IMR-90 (cell line): Measurements from ENCODE around the gene ANO1. TPM values are rescaled to one million over a fixed set of nuclear protein-coding genes. Genes with fewer than 3 reads are reported as not detected.

Source experiments
- ATAC-seq: fragments of 200-7000 bp; cut with Tn5 transposase; 2 replicates; pipeline ENCODE4 v1.9.1; 2020; ENCODE audit warnings: low read depth, mild to moderate bottlenecking, moderate library complexity
- BruUV-seq: library from RNA; stranded (reverse); fragments of 400-500 nt; replicated peaks from 2 replicates; lab custom pipeline; 2021; lab: Mats Ljungman, UMichigan
- CTCF ChIA-PET: fragments of 300-600 bp; formaldehyde crosslinking; extraction: SDS; loops from one replicate; lab custom pipeline; 2021; ENCODE audit warnings: antibody characterized with exemption; lab: Yijun Ruan, JAX
- POLR2A ChIA-PET: fragments of 300-600 bp; sonication (Branson Sonifier 250); formaldehyde crosslinking; loops from one replicate; lab custom pipeline; 2022; ENCODE audit warnings: antibody characterized with exemption; ENCODE audit not compliant: unreplicated experiment; lab: Charles Lee
- DNase-seq: peaks from one replicate; pipeline ENCODE4 v3.0.0; 2013
- H2AFZ ChIP-seq: replicated peaks from 2 replicates; pipeline ENCODE3; 2013; ENCODE audit warnings: low read length, mild to moderate bottlenecking; ENCODE audit not compliant: poor library complexity
- H2AK5ac ChIP-seq: 2 replicates; pipeline ENCODE4 v1.6.1; 2013; ENCODE audit warnings: low read depth, low read length, inconsistent platforms
- H2AK9ac ChIP-seq: replicated peaks from 2 replicates; pipeline ENCODE3; 2013; ENCODE audit warnings: mild to moderate bottlenecking, low read depth, low read length, moderate library complexity; ENCODE audit not compliant: poor library complexity
- H2BK120ac ChIP-seq: 2 replicates; pipeline ENCODE4 v1.6.1; 2013; ENCODE audit warnings: low read depth, low read length, inconsistent platforms
- H2BK15ac ChIP-seq: 3 replicates; pipeline ENCODE4 v1.6.1; 2013; ENCODE audit warnings: low read depth, low read length, inconsistent platforms
- H2BK20ac ChIP-seq: 2 replicates; pipeline ENCODE4 v1.6.1; 2013; ENCODE audit warnings: low read depth, mild to moderate bottlenecking, inconsistent platforms, low read length, moderate library complexity
- H2BK5ac ChIP-seq: 2 replicates; pipeline ENCODE4 v1.6.1; 2013; ENCODE audit warnings: mild to moderate bottlenecking, low read depth, low read length, inconsistent platforms; ENCODE audit not compliant: poor library complexity, severe bottlenecking
- H3K14ac ChIP-seq: replicated peaks from 2 replicates; pipeline ENCODE4 v1.6.1; 2013; ENCODE audit warnings: low read depth, low read length, inconsistent platforms
- H3K18ac ChIP-seq: 2 replicates; pipeline ENCODE4 v1.6.1; 2013; ENCODE audit warnings: low read depth, low read length, control low read depth
- H3K23ac ChIP-seq: 2 replicates; pipeline ENCODE4 v1.6.1; 2013; ENCODE audit warnings: low read depth, low read length, inconsistent platforms
- H3K27ac ChIP-seq: 2 replicates; pipeline ENCODE4 v1.5.1; 2013; ENCODE audit warnings: mild to moderate bottlenecking, control low read depth, low read length; ENCODE audit not compliant: insufficient read depth
- H3K27me3 ChIP-seq: 2 replicates; pipeline ENCODE4 v1.6.1; 2013; ENCODE audit warnings: low read length; ENCODE audit not compliant: control insufficient read depth, insufficient read depth
- H3K36me3 ChIP-seq: 2 replicates; pipeline ENCODE4 v1.6.1; 2013; ENCODE audit warnings: low read length, mixed read lengths; ENCODE audit not compliant: control insufficient read depth, insufficient read depth
- H3K4ac ChIP-seq: 2 replicates; pipeline ENCODE4 v1.6.1; 2013; ENCODE audit warnings: low read depth, low read length, inconsistent platforms
- H3K4me1 ChIP-seq: 2 replicates; pipeline ENCODE4 v1.6.1; 2013; ENCODE audit warnings: low read length, mixed read lengths; ENCODE audit not compliant: control insufficient read depth, insufficient read depth
- H3K4me2 ChIP-seq: 2 replicates; pipeline ENCODE4 v1.6.1; 2013; ENCODE audit warnings: low read depth, mild to moderate bottlenecking, control low read depth, low read length, moderate library complexity
- H3K4me3 ChIP-seq: 2 replicates; pipeline ENCODE4 v1.5.1; 2013; ENCODE audit warnings: low read depth, mild to moderate bottlenecking, control low read depth, low read length, moderate library complexity; ENCODE audit not compliant: insufficient read depth
- H3K56ac ChIP-seq: 2 replicates; pipeline ENCODE4 v1.6.1; 2013; ENCODE audit warnings: low read length, inconsistent platforms; ENCODE audit not compliant: insufficient read depth; ENCODE audit errors: extremely low read depth
- H3K79me1 ChIP-seq, 2 experiments: 2 replicates each; pipeline ENCODE4 v1.6.1; 2013; ENCODE audit warnings: low read length in 2 of 2, inconsistent platforms in 1 of 2, low read depth in 1 of 2
- H3K9ac ChIP-seq: 2 replicates; pipeline ENCODE4 v1.6.1; 2013; ENCODE audit warnings: low read depth, low read length, control low read depth
- H3K9me1 ChIP-seq: 2 replicates; pipeline ENCODE4 v1.6.1; 2013; ENCODE audit warnings: low read length, inconsistent platforms; ENCODE audit not compliant: insufficient read depth
- H3K9me3 ChIP-seq: 2 replicates; pipeline ENCODE4 v1.6.1; 2013; ENCODE audit warnings: low read length; ENCODE audit not compliant: control insufficient read depth, insufficient read depth
- H4K20me1 ChIP-seq: 2 replicates; pipeline ENCODE4 v1.6.1; 2013; ENCODE audit warnings: low read length, inconsistent platforms; ENCODE audit not compliant: insufficient read depth
- H4K5ac ChIP-seq: 2 replicates; pipeline ENCODE4 v1.6.1; 2013; ENCODE audit warnings: mild to moderate bottlenecking, low read depth, low read length, control low read depth
- H4K8ac ChIP-seq, 2 experiments: 2 replicates each; pipeline ENCODE4 v1.6.1; 2013; ENCODE audit warnings: low read depth in 2 of 2, low read length in 2 of 2, control low read depth in 1 of 2, inconsistent platforms in 1 of 2
- H4K91ac ChIP-seq: 2 replicates; pipeline ENCODE4 v1.6.1; 2013; ENCODE audit warnings: low read depth, low read length, inconsistent platforms; ENCODE audit not compliant: insufficient read depth
- BHLHE40 ChIP-seq: fragments of 150-350 bp; IDR thresholded peaks from 2 replicates; pipeline ENCODE4 v1.6.1; 2016; ENCODE audit warnings: mild to moderate bottlenecking, low read depth, low read length
- CEBPB ChIP-seq: IDR thresholded peaks from 2 replicates; pipeline ENCODE4 v1.6.1; 2012; ENCODE audit warnings: low read depth, low read length, improper control_type of control experiment
- CHD1 ChIP-seq: IDR thresholded peaks from 2 replicates; pipeline ENCODE4 v1.6.1; 2012; ENCODE audit warnings: low read depth, low read length, improper control_type of control experiment
- FOS ChIP-seq: fragments of 150-350 bp; IDR thresholded peaks from 2 replicates; pipeline ENCODE4 v1.6.1; 2016; ENCODE audit warnings: low read depth, low read length
- MAZ ChIP-seq: IDR thresholded peaks from 2 replicates; pipeline ENCODE4 v1.6.1; 2012; ENCODE audit warnings: low read depth, mild to moderate bottlenecking, low read length, improper control_type of control experiment, moderate library complexity, borderline replicate concordance
- MXI1 ChIP-seq: IDR thresholded peaks from 2 replicates; pipeline ENCODE4 v1.6.1; 2012; ENCODE audit warnings: low read depth, mild to moderate bottlenecking, low read length, moderate library complexity, borderline replicate concordance
- RCOR1 ChIP-seq: IDR thresholded peaks from 2 replicates; pipeline ENCODE4 v1.6.1; 2012; ENCODE audit warnings: mild to moderate bottlenecking, low read length, improper control_type of control experiment; ENCODE audit not compliant: insufficient replicate concordance
- RFX5 ChIP-seq: IDR thresholded peaks from 2 replicates; pipeline ENCODE4 v1.8.0; 2012; ENCODE audit warnings: low read depth, mild to moderate bottlenecking, low read length, moderate library complexity
- SMC3 ChIP-seq: fragments of 150-350 bp; IDR thresholded peaks from 2 replicates; pipeline ENCODE4 v1.6.1; 2016; ENCODE audit warnings: low read depth, mild to moderate bottlenecking, antibody characterized with exemption, low read length, moderate library complexity
- USF2 ChIP-seq: fragments of 150-350 bp; IDR thresholded peaks from 2 replicates; pipeline ENCODE4 v1.6.1; 2017; ENCODE audit warnings: mild to moderate bottlenecking, antibody characterized with exemption, low read length, low read depth
- whole genome bisulfite sequencing, 2 experiments: methylation state at CpG; one replicate each; pipeline versions ENCODE4 v1.1.5 to v1.1.7; 2013; ENCODE audit warnings: missing lambda C conversion rate in 2 of 2; ENCODE audit not compliant: insufficient read length in 1 of 2; ENCODE audit errors: extremely low coverage in 2 of 2; 5-methylcytosine and 5-hydroxymethylcytosine counted together
- dilution Hi-C: fragments of 300-500 bp; cut with HindIII; formaldehyde crosslinking; loops from one replicate; pipeline ENCODE4 v1.14.3; 2018; ENCODE audit warnings: low sequenced_read_pairs; ENCODE audit not compliant: unreplicated experiment
- in situ Hi-C: fragments of 300-500 bp; cut with MboI; formaldehyde crosslinking; loops from 3 replicates; pipeline ENCODE4 v1.14.3; 2019; ENCODE audit warnings: low sequenced_read_pairs, inconsistent platforms, mixed read lengths
- intact Hi-C: fragments of 100-400 bp; cut with micrococcal nuclease; formaldehyde crosslinking; loops from 2 replicates; pipeline ENCODE4 v1.10.0; 2022
- polyA plus RNA-seq, 3 experiments: library from polyadenylated mRNA; depleted of rRNA; stranded (reverse); fragments of >200 nt; gene quantifications; 2 replicates each; pipeline ENCODE4 v1.2.3, GENCODE V29; 2012; ENCODE audit warnings: low replicate concordance in 1 of 3
- total RNA-seq: library from RNA; depleted of rRNA; stranded (reverse); fragments of >200 nt; gene quantifications from 2 replicates; pipeline ENCODE4 v1.2.3, GENCODE V29; 2012

Gene ANO1
- total and polyA plus RNA-seq, 2 of the 4 experiments (the other 2 are of a cell fraction) = 4.1 to 10.7 TPM

- no peak for TF ChIP-seq MXI1
- TF ChIP-seq SMC3 = no peak
- no peak for TF ChIP-seq USF2
- TF ChIP-seq RCOR1 = no peak
- TF ChIP-seq MAZ = no peak
- no peak for TF ChIP-seq BHLHE40
- TF ChIP-seq RFX5 = no peak
- no peak for TF ChIP-seq CHD1
- TF ChIP-seq FOS = no peak
- TF ChIP-seq CEBPB = no peak
- Histone ChIP-seq H3K9me1 (peaks cover 3% of the 10 kb centered on the region; the same call in 1 of the 2 replicates), H3K18ac (no peak overlapping the region), H2AK5ac (no peak overlapping the region), H3K4me3 (no peak overlapping the region), H3K36me3 (no peaks in the 10 kb centered on the region; the same call in 1 of the 2 replicates), H3K27me3 (no peaks in the 10 kb centered on the region), H2BK20ac (no peak overlapping the region), H3K56ac (no peak overlapping the region), H2AK9ac (no peak overlapping the region), H3K27ac (no peak overlapping the region), H2AFZ (no peak overlapping the region), H4K20me1 (no peaks in the 10 kb centered on the region), H3K4ac (no peak overlapping the region), H3K4me2 (no peak overlapping the region), H3K9me3 (no peaks in the 10 kb centered on the region), H4K5ac (no peak overlapping the region), H3K4me1 (peaks cover 15% of the 10 kb centered on the region), H3K79me1 (no peaks in the 10 kb centered on the region; a peak in 1 of 4 replicates), H3K14ac (no peak overlapping the region), H3K23ac (no peak overlapping the region), H4K91ac (no peak overlapping the region), H4K8ac (no peak overlapping the region), H2BK5ac (no peak overlapping the region), H2BK120ac (no peak overlapping the region), H3K9ac (no peak overlapping the region), H2BK15ac (no peak overlapping the region)
- ChIA-PET CTCF (no interaction called here), POLR2A (no interaction called here)
- WGBS, 2 experiments = 100% methylated on average over 2 of the region's 4 CpGs; no CpG with 5 or more reads in 1 of the 2 experiments
- dilution Hi-C loops (no loop called here), intact Hi-C loops (no loop called here), in situ Hi-C loops (no loop called here)
- BruUV-seq = no TSS peak
- no peak for ATAC-seq
- DNase-seq = no peak
Measured at GRCh38 chr11:70145841-70146240, 67.7 kb downstream of the ANO1 start.
